Sigmoid colon (tissue), 4 donors: ENCODE data around the gene AP3B1.

Experiments used
- POLR2A ChIP-seq, 2 donors: fragments of 450-650 bp; IDR thresholded peaks; one replicate each; pipeline ENCODE4 v1.6.1; 2016; ENCODE audit warnings: antibody characterized with exemption in 2 of 2, mild to moderate bottlenecking in 2 of 2, moderate library complexity in 2 of 2
- POLR2AphosphoS5 ChIP-seq, 4 donors: sonication (generic); formaldehyde crosslinking; IDR thresholded peaks; one replicate each; pipeline ENCODE4 v1.6.1; 2017; ENCODE audit warnings: antibody characterized with exemption in 4 of 4
- TF ChIP-seq, protein P1 (sequence below), 4 experiments: fragments of 450-650 bp in 3 of 4; fragments of 200-600 bp in 1 of 4; IDR thresholded peaks; one replicate each; pipeline ENCODE4 v1.5.1; 2016 to 2019; ENCODE audit warnings: antibody characterized with exemption in 4 of 4, mild to moderate bottlenecking in 3 of 4, moderate library complexity in 2 of 4

DNA sequence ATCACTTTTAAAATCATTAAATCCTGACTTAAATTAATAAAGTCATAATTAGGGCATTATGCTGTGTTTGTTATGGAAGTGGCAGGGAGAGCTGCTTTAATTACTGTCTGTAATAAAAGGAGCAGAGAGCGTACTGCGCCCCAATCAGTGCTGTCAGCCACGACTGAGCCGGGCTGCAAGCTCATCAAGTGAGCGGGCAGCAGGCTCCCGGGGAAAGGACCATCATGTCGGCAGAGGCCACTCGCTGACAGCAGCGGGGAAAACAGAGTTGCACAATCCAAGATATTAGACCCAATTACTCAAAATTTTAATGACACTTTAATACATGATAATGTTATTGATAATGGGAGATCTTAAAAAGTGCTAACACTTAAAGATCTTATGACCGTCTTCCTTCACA, 181.6 kb downstream of the AP3B1 start:
- TF ChIP-seq, protein P1, sequence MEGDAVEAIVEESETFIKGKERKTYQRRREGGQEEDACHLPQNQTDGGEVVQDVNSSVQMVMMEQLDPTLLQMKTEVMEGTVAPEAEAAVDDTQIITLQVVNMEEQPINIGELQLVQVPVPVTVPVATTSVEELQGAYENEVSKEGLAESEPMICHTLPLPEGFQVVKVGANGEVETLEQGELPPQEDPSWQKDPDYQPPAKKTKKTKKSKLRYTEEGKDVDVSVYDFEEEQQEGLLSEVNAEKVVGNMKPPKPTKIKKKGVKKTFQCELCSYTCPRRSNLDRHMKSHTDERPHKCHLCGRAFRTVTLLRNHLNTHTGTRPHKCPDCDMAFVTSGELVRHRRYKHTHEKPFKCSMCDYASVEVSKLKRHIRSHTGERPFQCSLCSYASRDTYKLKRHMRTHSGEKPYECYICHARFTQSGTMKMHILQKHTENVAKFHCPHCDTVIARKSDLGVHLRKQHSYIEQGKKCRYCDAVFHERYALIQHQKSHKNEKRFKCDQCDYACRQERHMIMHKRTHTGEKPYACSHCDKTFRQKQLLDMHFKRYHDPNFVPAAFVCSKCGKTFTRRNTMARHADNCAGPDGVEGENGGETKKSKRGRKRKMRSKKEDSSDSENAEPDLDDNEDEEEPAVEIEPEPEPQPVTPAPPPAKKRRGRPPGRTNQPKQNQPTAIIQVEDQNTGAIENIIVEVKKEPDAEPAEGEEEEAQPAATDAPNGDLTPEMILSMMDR (IDR thresholded peaks at IDR 0.05): no peak
- TF ChIP-seq POLR2A (IDR thresholded peaks at IDR 0.05) (no peak), POLR2AphosphoS5 (IDR thresholded peaks at IDR 0.05) (no peak)
